CD4-positive, alpha-beta T cell (primary cell): Measurements from ENCODE around the gene TMEM98. TPM values are rescaled to one million over a fixed set of nuclear protein-coding genes. Genes with fewer than 3 reads are reported as not detected.

Source experiments
- ATAC-seq: fragments of 200-7000 bp; cut with Tn5 transposase; one replicate; pipeline ENCODE4 v1.10.0; 2022; ENCODE audit warnings: mild to moderate bottlenecking; ENCODE audit not compliant: poor library complexity
- CTCF ChIA-PET: fragments of 350-600 bp; sonication (Branson Sonifier 250); formaldehyde crosslinking; loops from one replicate; lab custom pipeline; 2021; ENCODE audit warnings: antibody characterized with exemption, inconsistent platforms; lab: Charles Lee
- POLR2A ChIA-PET: fragments of 350-600 bp; sonication (Branson Sonifier 250); formaldehyde crosslinking; loops from one replicate; lab custom pipeline; 2021; ENCODE audit warnings: antibody characterized with exemption, inconsistent platforms; lab: Charles Lee
- DNase-seq, 14 experiments: peaks; one replicate each; pipeline ENCODE4 v3.0.0-alpha.2; 2013 to 2020; ENCODE audit warnings: mixed read lengths in 2 of 14
- H3K27ac ChIP-seq, 2 donors: one replicate each; pipeline versions ENCODE4 v1.5.1 to v1.7.0; 2013; ENCODE audit warnings: low read length in 2 of 2, low read depth in 1 of 2, mild to moderate bottlenecking in 1 of 2
- H3K27me3 ChIP-seq, 2 experiments: 1 replicate in 1 of 2; 2 replicates in 1 of 2; pipeline versions ENCODE4 v1.6.1 to v1.7.0; 2013; ENCODE audit warnings: low read length in 2 of 2, control low read depth in 1 of 2, mild to moderate bottlenecking in 1 of 2, moderate library complexity in 1 of 2; ENCODE audit not compliant: insufficient read depth in 2 of 2, control insufficient read depth in 1 of 2
- H3K36me3 ChIP-seq: one replicate; pipeline ENCODE4 v1.6.1; 2013; ENCODE audit warnings: low read length, control low read depth; ENCODE audit not compliant: insufficient read depth
- H3K4me1 ChIP-seq: one replicate; pipeline ENCODE4 v1.6.1; 2013; ENCODE audit warnings: low read length, control low read depth; ENCODE audit not compliant: insufficient read depth
- H3K4me3 ChIP-seq: one replicate; pipeline ENCODE4 v1.5.1; 2013; ENCODE audit warnings: mild to moderate bottlenecking, low read length, moderate library complexity
- H3K9me3 ChIP-seq, 2 experiments: 1 replicate in 1 of 2; 2 replicates in 1 of 2; pipeline versions ENCODE4 v1.6.1 to v1.7.0; 2013; ENCODE audit warnings: low read length in 2 of 2, mild to moderate bottlenecking in 2 of 2, control low read depth in 1 of 2, moderate library complexity in 1 of 2; ENCODE audit not compliant: control insufficient read depth in 1 of 2, insufficient read depth in 1 of 2
- H3K27ac Mint-ChIP-seq: one replicate; pipeline ENCODE4 v1.8.0; 2020; ENCODE audit warnings: mixed read lengths
- H3K27me3 Mint-ChIP-seq: one replicate; pipeline ENCODE4 v1.8.0; 2021; ENCODE audit warnings: mixed read lengths
- H3K36me3 Mint-ChIP-seq: one replicate; pipeline ENCODE4 v1.8.0; 2021; ENCODE audit warnings: low read depth, mixed read lengths
- H3K4me1 Mint-ChIP-seq: one replicate; pipeline ENCODE4 v1.8.0; 2021; ENCODE audit warnings: low read depth, mixed read lengths
- H3K4me3 Mint-ChIP-seq: one replicate; pipeline ENCODE4 v1.8.0; 2020; ENCODE audit warnings: mild to moderate bottlenecking, mixed read lengths
- H3K9me3 Mint-ChIP-seq: one replicate; pipeline ENCODE4 v1.8.0; 2020; ENCODE audit warnings: mixed read lengths
- intact Hi-C, 2 experiments: fragments of 100-400 bp; cut with DNase I in 1 of 2; cut with micrococcal nuclease in 1 of 2; formaldehyde crosslinking; loops; one replicate each; pipeline versions ENCODE4 v1.15.1 to v1.9.0; 2023 to 2025; cut with DNase I, micrococcal nuclease
- total RNA-seq, 174 experiments: library from RNA in 2 of 174; stranded (reverse) in 2 of 174; gene quantifications; one replicate each; pipeline ENCODE4 v1.2.3 and lab custom pipeline; 2021 to 2026
- TF ChIP-seq, protein P1 (sequence below): fragments of 200-600 bp; IDR thresholded peaks from one replicate; pipeline ENCODE4 v1.8.0; 2022; ENCODE audit warnings: antibody characterized with exemption, mild to moderate bottlenecking

TMEM98 gene
- total RNA-seq, 2 experiments from 2014 or later = not detected

DNA sequence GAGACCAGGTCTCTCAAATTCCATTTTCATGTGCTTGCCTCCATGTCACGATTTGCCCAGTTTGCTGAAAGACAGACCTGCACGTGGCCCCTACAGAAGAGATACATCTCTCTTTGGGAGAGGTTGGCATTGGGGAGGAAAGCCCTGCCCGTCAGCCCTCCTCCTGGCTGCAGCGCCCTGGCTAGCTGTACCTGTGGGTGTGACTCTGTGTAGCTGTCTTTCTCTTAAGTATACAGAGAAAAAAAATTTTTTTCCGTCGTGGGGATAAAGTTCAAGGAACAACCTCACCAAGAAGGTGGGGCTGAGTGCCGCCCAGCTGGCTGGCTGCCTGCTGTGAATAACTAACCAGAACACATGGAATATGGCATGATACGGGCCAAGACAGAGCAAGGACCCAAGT, 26.5 kb downstream of the TMEM98 start:
- ATAC-seq = no peak
- H3K4me1 Mint-ChIP-seq = no peaks in the 10 kb centered on the region
- H3K36me3 ChIP-seq = no peaks in the 10 kb centered on the region
- ChIA-PET POLR2A (no interaction called here), CTCF (no interaction called here)
- H3K9me3 Mint-ChIP-seq = no peaks in the 10 kb centered on the region
- no peaks in the 10 kb centered on the region for H3K36me3 Mint-ChIP-seq
- no peak overlapping the region for H3K4me3 Mint-ChIP-seq
- no peak overlapping the region for H3K27ac ChIP-seq
- H3K9me3 ChIP-seq = peaks cover 0 to 3% of the 10 kb centered on the region in 2 experiments
- intact Hi-C loops = no loop called here
- TF ChIP-seq, protein P1, sequence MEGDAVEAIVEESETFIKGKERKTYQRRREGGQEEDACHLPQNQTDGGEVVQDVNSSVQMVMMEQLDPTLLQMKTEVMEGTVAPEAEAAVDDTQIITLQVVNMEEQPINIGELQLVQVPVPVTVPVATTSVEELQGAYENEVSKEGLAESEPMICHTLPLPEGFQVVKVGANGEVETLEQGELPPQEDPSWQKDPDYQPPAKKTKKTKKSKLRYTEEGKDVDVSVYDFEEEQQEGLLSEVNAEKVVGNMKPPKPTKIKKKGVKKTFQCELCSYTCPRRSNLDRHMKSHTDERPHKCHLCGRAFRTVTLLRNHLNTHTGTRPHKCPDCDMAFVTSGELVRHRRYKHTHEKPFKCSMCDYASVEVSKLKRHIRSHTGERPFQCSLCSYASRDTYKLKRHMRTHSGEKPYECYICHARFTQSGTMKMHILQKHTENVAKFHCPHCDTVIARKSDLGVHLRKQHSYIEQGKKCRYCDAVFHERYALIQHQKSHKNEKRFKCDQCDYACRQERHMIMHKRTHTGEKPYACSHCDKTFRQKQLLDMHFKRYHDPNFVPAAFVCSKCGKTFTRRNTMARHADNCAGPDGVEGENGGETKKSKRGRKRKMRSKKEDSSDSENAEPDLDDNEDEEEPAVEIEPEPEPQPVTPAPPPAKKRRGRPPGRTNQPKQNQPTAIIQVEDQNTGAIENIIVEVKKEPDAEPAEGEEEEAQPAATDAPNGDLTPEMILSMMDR = no peak
- H3K27ac Mint-ChIP-seq = no peak overlapping the region
- H3K27me3 ChIP-seq = peaks cover 7 to 8% of the 10 kb centered on the region in 2 experiments
- no peak overlapping the region for H3K4me3 ChIP-seq
- no peaks in the 10 kb centered on the region for H3K4me1 ChIP-seq
- no peak for DNase-seq
- H3K27me3 Mint-ChIP-seq = peaks cover 30% of the 10 kb centered on the region

DNA sequence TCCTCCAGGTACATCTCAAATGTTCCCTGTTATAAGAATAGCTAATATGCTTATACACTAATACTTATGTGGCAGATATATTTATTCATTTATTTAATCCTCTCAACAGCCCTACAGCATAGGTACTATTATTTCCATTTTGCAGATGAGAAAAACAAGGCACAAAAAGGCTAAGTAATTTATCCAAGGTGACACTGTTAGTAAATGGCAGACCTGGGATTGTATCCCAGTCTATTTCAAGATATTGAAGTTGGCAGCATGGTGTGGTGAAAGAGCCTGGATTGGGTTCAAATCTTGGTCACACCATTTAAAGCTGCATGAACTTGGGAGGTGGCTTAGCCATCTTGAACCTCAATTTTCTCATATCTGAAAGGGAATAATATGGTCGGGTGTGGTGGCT, 27.2 kb downstream of the TMEM98 start:
- H3K27ac ChIP-seq = no peak overlapping the region
- no peaks in the 10 kb centered on the region for H3K4me1 Mint-ChIP-seq
- ChIA-PET POLR2A (no interaction called here), CTCF (no interaction called here)
- no peaks in the 10 kb centered on the region for H3K4me1 ChIP-seq
- peaks cover 7 to 8% of the 10 kb centered on the region in 2 experiments for H3K27me3 ChIP-seq
- H3K27ac Mint-ChIP-seq = no peak overlapping the region
- H3K9me3 ChIP-seq = peaks cover 0 to 3% of the 10 kb centered on the region in 2 experiments
- TF ChIP-seq, protein P1 = no peak
- DNase-seq (no peak), ATAC-seq (no peak)
- H3K9me3 Mint-ChIP-seq = no peaks in the 10 kb centered on the region
- H3K4me3 ChIP-seq = no peak overlapping the region
- no peaks in the 10 kb centered on the region for H3K36me3 Mint-ChIP-seq
- H3K36me3 ChIP-seq = no peaks in the 10 kb centered on the region
- H3K27me3 Mint-ChIP-seq = peaks cover 34% of the 10 kb centered on the region
- intact Hi-C loops = no loop called here
- H3K4me3 Mint-ChIP-seq = no peak overlapping the region

DNA sequence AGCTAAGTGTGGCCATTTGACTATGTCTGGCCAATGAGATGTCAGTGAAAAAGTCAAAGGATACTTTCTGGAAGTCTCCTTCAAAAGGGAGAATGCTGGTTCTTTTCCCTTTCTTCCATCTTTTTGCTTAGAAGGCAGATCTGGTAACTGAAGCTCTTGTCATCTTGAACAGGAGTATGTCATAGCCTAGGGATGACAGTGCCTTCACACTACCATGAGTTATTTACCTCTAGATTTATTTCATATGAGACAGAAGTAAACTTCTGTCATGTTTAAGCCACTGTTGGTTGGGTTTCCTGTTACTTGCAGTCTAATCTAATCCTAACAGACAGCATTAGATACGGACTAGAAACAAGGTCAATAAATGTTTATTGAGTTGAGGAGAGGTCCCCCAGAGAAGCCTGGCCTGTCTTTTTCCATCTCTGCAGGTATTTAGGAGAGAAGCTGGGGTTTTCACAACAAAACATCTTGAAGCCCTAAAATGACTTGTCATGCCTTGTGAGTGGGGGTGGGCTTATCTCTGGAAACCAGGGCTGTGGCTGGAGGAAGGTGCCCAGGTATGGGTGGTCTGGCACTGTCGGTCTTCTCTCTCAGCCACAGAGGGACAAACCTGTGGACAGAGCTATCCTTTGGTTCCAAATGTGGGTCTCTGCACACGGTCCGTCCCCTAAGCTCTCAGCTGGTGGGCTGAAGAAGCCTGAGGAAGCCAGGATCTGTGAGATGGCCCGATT, 28.5 kb downstream of the TMEM98 start:
- no peak overlapping the region for H3K4me3 Mint-ChIP-seq
- H3K27ac ChIP-seq = no peak overlapping the region
- ChIA-PET POLR2A (no interaction called here), CTCF (no interaction called here)
- no peak overlapping the region for H3K27ac Mint-ChIP-seq
- H3K27me3 ChIP-seq = peaks cover 7 to 8% of the 10 kb centered on the region in 2 experiments
- no peak for ATAC-seq
- peaks cover 43% of the 10 kb centered on the region for H3K27me3 Mint-ChIP-seq
- no peak overlapping the region for H3K4me3 ChIP-seq
- no peak for DNase-seq
- no peaks in the 10 kb centered on the region for H3K9me3 Mint-ChIP-seq
- no peaks in the 10 kb centered on the region for H3K4me1 Mint-ChIP-seq
- H3K36me3 ChIP-seq = no peaks in the 10 kb centered on the region
- TF ChIP-seq, protein P1 = no peak
- intact Hi-C loops = no loop called here
- H3K4me1 ChIP-seq = no peaks in the 10 kb centered on the region
- H3K9me3 ChIP-seq = peaks cover 0 to 3% of the 10 kb centered on the region in 2 experiments
- no peaks in the 10 kb centered on the region for H3K36me3 Mint-ChIP-seq
